NCI-H146 (cell line): Measurements from ENCODE around the gene KCNG2.

ENCODE experiments used
- DNase-seq: peaks from one replicate; lab custom pipeline; 2025; lab: John Stamatoyannopoulos, UW

The KCNG2 gene

GRCh38 chr18:79785831-79786230, 11.9 kb upstream of the KCNG2 start:
- DNase-seq: no peak

- DNase-seq: no peak
Measured at GRCh38 chr18:79786304-79786703, 11.4 kb upstream of the KCNG2 start.

- DNase-seq: no peak
Measured at GRCh38 chr18:79786786-79787526, 10.8 kb upstream of the KCNG2 start.

- no peak for DNase-seq
Measured at GRCh38 chr18:79787527-79787864, 10.2 kb upstream of the KCNG2 start.

- DNase-seq: no peak
Measured at GRCh38 chr18:79787865-79788733, 9.6 kb upstream of the KCNG2 start.

GRCh38 chr18:79788734-79789085, 9.0 kb upstream of the KCNG2 start:
- DNase-seq: no peak

- DNase-seq: no peak
Measured at GRCh38 chr18:79789091-79789891, 8.4 kb upstream of the KCNG2 start.

GRCh38 chr18:79789901-79790890, 7.5 kb upstream of the KCNG2 start:
- DNase-seq: peak; percentile 83

GRCh38 chr18:79790996-79791972, 6.5 kb upstream of the KCNG2 start:
- peak; percentile 53 for DNase-seq

GRCh38 chr18:79792096-79792987, 5.4 kb upstream of the KCNG2 start:
- DNase-seq: no peak

- no peak for DNase-seq
Measured at GRCh38 chr18:79792988-79793355, 4.8 kb upstream of the KCNG2 start.

GRCh38 chr18:79794846-79795245, 2.9 kb upstream of the KCNG2 start:
- no peak for DNase-seq

- DNase-seq: no peak
Measured at GRCh38 chr18:79795446-79795845, 2.3 kb upstream of the KCNG2 start.

GRCh38 chr18:79796016-79796415, 1.7 kb upstream of the KCNG2 start:
- DNase-seq: no peak

GRCh38 chr18:79796531-79797405, 970 bp upstream of the KCNG2 start:
- DNase-seq: no peak

GRCh38 chr18:79798346-79798998, 734 bp downstream of the KCNG2 start:
- no peak for DNase-seq

- no peak for DNase-seq
Measured at GRCh38 chr18:79798999-79799370, 1.2 kb downstream of the KCNG2 start.
